Tibial artery (tissue), 4 donors: ENCODE results near the gene IGF2BP2.

Source experiments
- DNase-seq, 2 donors: peaks; one replicate each; pipeline ENCODE4 v3.0.0-alpha.2; 2019
- H3K27ac ChIP-seq, 2 donors: fragments of 200-600 bp; sonication (generic) in 1 of 2; 1 replicate in 1 of 2; 2 replicates in 1 of 2; pipeline ENCODE4 v1.5.1; 2018 to 2019; ENCODE audit warnings: mild to moderate bottlenecking in 1 of 2
- H3K27me3 ChIP-seq, 2 donors: fragments of 200-600 bp; sonication (generic) in 1 of 2; one replicate each; pipeline versions ENCODE4 v1.5.1 to v1.6.0; 2016 to 2019
- H3K36me3 ChIP-seq, 3 donors: fragments of 200-600 bp; sonication (generic) in 2 of 3; one replicate each; pipeline ENCODE4 v1.5.1; 2016 to 2019; ENCODE audit warnings: mild to moderate bottlenecking in 2 of 3
- H3K4me1 ChIP-seq, 4 donors: fragments of 200-600 bp; sonication (generic) in 2 of 4; 1 replicate in 3 of 4; 2 replicates in 1 of 4; pipeline ENCODE4 v1.5.1; 2016 to 2019
- H3K4me3 ChIP-seq, 2 donors: fragments of 200-600 bp; sonication (generic) in 1 of 2; 1 replicate in 1 of 2; 2 replicates in 1 of 2; pipeline ENCODE4 v1.5.1; 2018 to 2019; ENCODE audit warnings: mild to moderate bottlenecking in 2 of 2
- H3K9me3 ChIP-seq, 3 donors: fragments of 200-600 bp; sonication (generic) in 1 of 3; one replicate each; pipeline ENCODE4 v1.5.1; 2016 to 2019
- intact Hi-C: fragments of 100-400 bp; cut with DNase I; formaldehyde crosslinking; loops from one replicate; pipeline ENCODE4 v1.15.0; 2023; ENCODE audit warnings: low total_unique reads
- TF ChIP-seq, protein P1 (sequence below), 2 experiments: fragments of 200-600 bp in 1 of 2; fragments of 450-650 bp in 1 of 2; IDR thresholded peaks; one replicate each; pipeline ENCODE4 v1.5.1; 2017 to 2019; ENCODE audit warnings: antibody characterized with exemption in 2 of 2, mild to moderate bottlenecking in 1 of 2, moderate library complexity in 1 of 2

Gene IGF2BP2

DNA sequence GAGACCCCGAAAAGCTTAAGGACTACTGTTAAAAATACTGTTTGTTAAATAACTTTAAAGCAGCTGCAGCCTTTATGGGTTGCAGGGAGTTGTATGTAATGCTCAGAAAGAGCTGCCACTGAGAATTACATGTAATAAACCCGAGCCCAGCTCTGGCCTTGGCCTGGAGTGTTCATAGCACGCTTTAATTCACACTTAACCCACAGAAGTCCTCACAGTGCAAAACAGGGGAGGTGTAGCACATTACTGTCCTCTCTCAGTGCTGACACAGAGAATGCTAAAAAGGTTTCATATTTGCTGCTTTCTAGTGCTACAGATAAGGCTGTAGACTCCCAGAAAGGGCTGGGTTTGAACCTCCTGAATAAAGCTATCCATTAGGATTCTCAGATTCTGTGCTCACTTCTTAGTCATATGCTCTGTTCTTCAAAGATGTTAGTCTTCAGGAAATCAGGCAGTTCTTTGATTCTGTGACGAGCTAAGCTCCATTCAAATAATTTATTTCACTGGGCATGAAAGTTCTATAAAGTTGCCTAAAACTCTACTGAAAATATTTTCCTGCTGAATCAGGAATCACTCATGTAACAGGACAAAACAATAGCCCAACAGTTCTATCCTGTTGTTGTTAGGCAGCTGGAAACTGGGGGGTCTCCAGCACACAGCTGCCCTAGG is 130.7 kb downstream of the IGF2BP2 start:
- TF ChIP-seq, protein P1, sequence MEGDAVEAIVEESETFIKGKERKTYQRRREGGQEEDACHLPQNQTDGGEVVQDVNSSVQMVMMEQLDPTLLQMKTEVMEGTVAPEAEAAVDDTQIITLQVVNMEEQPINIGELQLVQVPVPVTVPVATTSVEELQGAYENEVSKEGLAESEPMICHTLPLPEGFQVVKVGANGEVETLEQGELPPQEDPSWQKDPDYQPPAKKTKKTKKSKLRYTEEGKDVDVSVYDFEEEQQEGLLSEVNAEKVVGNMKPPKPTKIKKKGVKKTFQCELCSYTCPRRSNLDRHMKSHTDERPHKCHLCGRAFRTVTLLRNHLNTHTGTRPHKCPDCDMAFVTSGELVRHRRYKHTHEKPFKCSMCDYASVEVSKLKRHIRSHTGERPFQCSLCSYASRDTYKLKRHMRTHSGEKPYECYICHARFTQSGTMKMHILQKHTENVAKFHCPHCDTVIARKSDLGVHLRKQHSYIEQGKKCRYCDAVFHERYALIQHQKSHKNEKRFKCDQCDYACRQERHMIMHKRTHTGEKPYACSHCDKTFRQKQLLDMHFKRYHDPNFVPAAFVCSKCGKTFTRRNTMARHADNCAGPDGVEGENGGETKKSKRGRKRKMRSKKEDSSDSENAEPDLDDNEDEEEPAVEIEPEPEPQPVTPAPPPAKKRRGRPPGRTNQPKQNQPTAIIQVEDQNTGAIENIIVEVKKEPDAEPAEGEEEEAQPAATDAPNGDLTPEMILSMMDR (IDR thresholded peaks at IDR 0.05): no peak
- Histone ChIP-seq H3K27me3 (no peaks in the 10 kb centered on the region), H3K36me3 (no peaks in the 10 kb centered on the region), H3K4me1 (no peaks in the 10 kb centered on the region), H3K27ac (no peak overlapping the region), H3K4me3 (no peak overlapping the region), H3K9me3 (no peaks in the 10 kb centered on the region)
- intact Hi-C loops: no loop called here
- DNase-seq: no peak

DNA sequence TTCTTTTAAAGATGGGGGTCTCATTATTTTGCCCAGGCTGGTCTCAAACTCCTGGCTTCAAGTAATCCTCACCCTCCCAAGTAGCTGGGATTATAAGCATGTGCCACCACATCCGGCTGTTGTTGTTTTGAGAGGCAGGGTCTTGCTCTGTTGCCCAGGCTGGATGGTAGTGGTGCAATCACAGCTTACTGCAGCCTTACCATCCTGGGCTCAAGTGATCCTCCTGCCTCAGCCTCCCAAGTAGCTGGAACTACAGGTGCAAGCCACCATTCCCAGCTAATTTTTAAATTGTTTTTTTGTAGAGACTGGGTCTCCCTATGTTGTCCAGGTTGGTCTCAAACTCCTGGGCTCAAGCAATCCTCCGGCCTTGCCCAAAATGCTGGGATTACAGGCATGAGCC is 133.2 kb downstream of the IGF2BP2 start:
- H3K27ac ChIP-seq: no peak overlapping the region
- peaks cover 0 to 2% of the 10 kb centered on the region in 2 donors for H3K27me3 ChIP-seq
- no peak overlapping the region for H3K4me3 ChIP-seq
- intact Hi-C loops: no loop called here
- no peaks in the 10 kb centered on the region for H3K4me1 ChIP-seq
- H3K36me3 ChIP-seq: no peaks in the 10 kb centered on the region
- TF ChIP-seq, protein P1 (IDR thresholded peaks at IDR 0.05): no peak
- no peak for DNase-seq
- no peaks in the 10 kb centered on the region for H3K9me3 ChIP-seq

DNA sequence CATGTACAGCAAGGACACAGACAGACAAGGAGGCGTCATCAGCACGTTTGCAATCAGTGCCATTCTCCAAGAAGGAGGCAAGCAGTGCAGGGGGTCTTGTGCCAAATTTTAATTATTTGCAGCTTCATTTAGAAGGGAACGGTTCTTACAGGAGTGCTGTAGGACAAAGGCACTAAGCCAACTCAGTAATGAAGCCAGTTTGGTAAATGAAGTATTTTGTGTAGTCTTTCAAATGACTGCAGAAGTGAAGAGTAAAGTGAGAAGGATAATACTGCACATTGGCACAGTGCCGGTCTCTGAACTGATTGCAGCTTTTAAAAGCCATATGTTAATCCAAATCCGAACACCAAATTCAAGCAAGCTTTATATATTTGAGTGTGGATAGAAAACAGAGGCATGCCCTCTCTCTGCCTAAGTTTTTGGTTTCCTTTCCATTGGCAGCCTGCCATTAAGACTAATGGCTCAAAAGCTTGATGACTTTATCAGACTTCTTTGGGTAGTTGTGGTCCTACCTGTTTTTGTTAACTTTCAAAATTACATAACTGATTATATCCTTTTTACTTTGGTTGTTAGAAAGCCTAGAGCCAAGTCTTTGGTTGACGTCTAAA is 137.5 kb downstream of the IGF2BP2 start:
- Histone ChIP-seq H3K27me3 (peaks cover 0 to 3% of the 10 kb centered on the region in 2 donors), H3K4me1 (no peaks in the 10 kb centered on the region), H3K9me3 (no peaks in the 10 kb centered on the region), H3K27ac (no peak overlapping the region), H3K4me3 (no peak overlapping the region), H3K36me3 (no peaks in the 10 kb centered on the region)
- no peak for DNase-seq
- intact Hi-C loops: no loop called here
- TF ChIP-seq, protein P1 (IDR thresholded peaks at IDR 0.05): no peak

DNA sequence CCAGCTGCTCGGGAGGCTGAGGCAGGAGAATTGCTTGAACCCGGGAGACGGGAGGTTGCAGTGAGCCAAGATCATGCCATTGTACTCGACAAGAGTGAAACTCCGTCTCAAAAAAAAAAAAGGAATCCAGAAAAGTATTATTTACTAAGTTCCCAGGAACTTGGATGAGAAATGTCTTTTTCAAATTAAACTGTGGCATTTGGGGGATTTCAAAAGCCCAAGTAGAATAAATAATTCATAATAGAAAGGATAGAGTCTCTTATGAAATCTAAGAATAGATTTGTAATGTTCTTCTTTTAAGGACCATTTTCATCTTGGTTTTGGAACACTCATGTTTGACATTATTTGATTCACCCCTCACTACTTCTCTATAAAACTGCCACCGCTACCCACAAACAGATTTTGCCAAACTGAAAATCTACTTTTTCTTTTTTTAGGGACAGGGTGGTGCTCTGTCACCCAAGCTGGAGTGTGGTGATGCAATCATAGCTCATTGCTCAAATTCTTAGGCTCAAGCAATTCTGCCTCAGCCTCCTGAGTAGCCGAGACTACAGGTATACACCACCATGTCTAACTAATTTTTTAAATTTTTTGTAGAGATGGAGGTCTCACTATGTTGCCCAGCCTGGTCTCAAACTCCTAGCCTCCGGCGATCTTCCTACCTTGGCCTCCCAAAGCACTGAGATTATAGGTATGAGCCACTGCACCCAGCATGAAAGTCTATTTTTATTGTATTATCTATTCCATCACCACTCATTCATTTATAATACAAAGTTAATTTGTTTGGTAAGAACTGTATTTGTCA is 139.4 kb downstream of the IGF2BP2 start:
- H3K9me3 ChIP-seq: no peaks in the 10 kb centered on the region
- H3K36me3 ChIP-seq: no peaks in the 10 kb centered on the region
- intact Hi-C loops: no loop called here
- TF ChIP-seq, protein P1 (IDR thresholded peaks at IDR 0.05): no peak
- H3K4me3 ChIP-seq: no peak overlapping the region
- no peak for DNase-seq
- H3K27ac ChIP-seq: no peak overlapping the region
- no peaks in the 10 kb centered on the region for H3K4me1 ChIP-seq
- H3K27me3 ChIP-seq: peaks cover 0 to 3% of the 10 kb centered on the region in 2 donors

DNA sequence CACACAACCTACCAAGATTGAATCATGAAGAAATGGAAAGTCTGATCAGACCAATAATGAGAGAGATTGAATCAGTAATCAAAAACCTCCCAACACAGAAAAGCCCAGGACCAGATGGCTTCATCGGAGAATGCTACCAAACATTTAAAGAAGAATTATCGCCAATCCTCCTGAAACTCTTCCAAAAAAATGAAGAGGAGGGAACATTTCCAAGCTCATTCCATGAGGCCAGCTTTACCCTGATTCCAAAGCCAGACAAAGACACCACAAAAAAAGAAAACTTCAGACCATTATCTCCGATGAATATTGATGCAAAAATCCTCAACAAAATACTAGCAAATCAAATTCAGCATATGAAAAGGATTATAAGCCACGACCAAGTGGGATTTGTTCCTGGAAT is 144.6 kb downstream of the IGF2BP2 start:
- no peaks in the 10 kb centered on the region for H3K4me1 ChIP-seq
- DNase-seq: no peak
- H3K4me3 ChIP-seq: no peak overlapping the region
- no peak overlapping the region for H3K27ac ChIP-seq
- intact Hi-C loops: no loop called here
- peaks cover 0 to 6% (median 0%) of the 10 kb centered on the region in 3 donors for H3K9me3 ChIP-seq
- H3K27me3 ChIP-seq: no peaks in the 10 kb centered on the region
- TF ChIP-seq, protein P1 (IDR thresholded peaks at IDR 0.05): no peak
- H3K36me3 ChIP-seq: no peaks in the 10 kb centered on the region
